Trophoblast cell (in vitro differentiated cells and primary cell): ENCODE data around the gene FMNL2.

Source experiments
- DNase-seq, 2 donors: peaks; one replicate each; pipeline ENCODE4 v3.0.0-alpha.2; 2016
- H2AFZ ChIP-seq: 2 replicates; pipeline ENCODE4 v1.6.1; 2013; ENCODE audit warnings: low read length, moderate library complexity, mild to moderate bottlenecking; ENCODE audit not compliant: insufficient read depth, poor library complexity
- H2AK5ac ChIP-seq: 2 replicates; pipeline ENCODE4 v1.6.1; 2013; ENCODE audit warnings: mild to moderate bottlenecking, low read length
- H2BK120ac ChIP-seq: 2 replicates; pipeline ENCODE4 v1.6.1; 2013; ENCODE audit warnings: low read length, mild to moderate bottlenecking, moderate library complexity; ENCODE audit not compliant: insufficient read depth, poor library complexity
- H2BK12ac ChIP-seq: 2 replicates; pipeline ENCODE4 v1.6.1; 2013; ENCODE audit warnings: mild to moderate bottlenecking, low read length, moderate library complexity
- H2BK5ac ChIP-seq: 2 replicates; pipeline ENCODE4 v1.6.1; 2013; ENCODE audit warnings: low read length, low read depth, moderate library complexity, mild to moderate bottlenecking; ENCODE audit not compliant: poor library complexity
- H3K14ac ChIP-seq: 2 replicates; pipeline ENCODE4 v1.6.1; 2013; ENCODE audit warnings: mild to moderate bottlenecking, low read length
- H3K18ac ChIP-seq: 2 replicates; pipeline ENCODE4 v1.6.1; 2013; ENCODE audit warnings: mild to moderate bottlenecking, low read length
- H3K23ac ChIP-seq: 2 replicates; pipeline ENCODE4 v1.6.1; 2013; ENCODE audit warnings: low read length
- H3K27ac ChIP-seq: 2 replicates; pipeline ENCODE4 v1.5.1; 2013; ENCODE audit warnings: low read depth, mild to moderate bottlenecking, inconsistent platforms, low read length, moderate library complexity
- H3K27me3 ChIP-seq: 2 replicates; pipeline ENCODE4 v1.6.1; 2013; ENCODE audit warnings: inconsistent platforms, mild to moderate bottlenecking, low read length, moderate library complexity; ENCODE audit not compliant: insufficient read depth
- H3K36me3 ChIP-seq, 2 experiments: 1 replicate in 1 of 2; 2 replicates in 1 of 2; pipeline ENCODE4 v1.6.1; 2013; ENCODE audit warnings: low read length in 2 of 2, mild to moderate bottlenecking in 2 of 2, moderate library complexity in 1 of 2; ENCODE audit not compliant: insufficient read depth in 2 of 2, control insufficient read depth in 1 of 2
- H3K4ac ChIP-seq: 2 replicates; pipeline ENCODE4 v1.6.1; 2013; ENCODE audit warnings: low read depth, mild to moderate bottlenecking, low read length, moderate library complexity
- H3K4me1 ChIP-seq, 2 experiments: 1 replicate in 1 of 2; 2 replicates in 1 of 2; pipeline ENCODE4 v1.6.1; 2013; ENCODE audit warnings: low read length in 2 of 2, mild to moderate bottlenecking in 2 of 2, moderate library complexity in 1 of 2; ENCODE audit not compliant: insufficient read depth in 2 of 2, control insufficient read depth in 1 of 2
- H3K4me2 ChIP-seq: 2 replicates; pipeline ENCODE4 v1.6.1; 2013; ENCODE audit warnings: inconsistent platforms, mild to moderate bottlenecking, low read length, moderate library complexity
- H3K4me3 ChIP-seq: 2 replicates; pipeline ENCODE4 v1.5.1; 2013; ENCODE audit warnings: mild to moderate bottlenecking, low read depth, low read length, inconsistent platforms
- H3K79me1 ChIP-seq: one replicate; pipeline ENCODE4 v1.6.1; 2013; ENCODE audit warnings: low read length
- H3K79me2 ChIP-seq: 2 replicates; pipeline ENCODE4 v1.6.1; 2013; ENCODE audit warnings: low read length, mild to moderate bottlenecking; ENCODE audit not compliant: control insufficient read depth, insufficient read depth, poor library complexity
- H3K9ac ChIP-seq: 2 replicates; pipeline ENCODE4 v1.6.1; 2013; ENCODE audit warnings: mild to moderate bottlenecking, low read length
- H3K9me3 ChIP-seq: 2 replicates; pipeline ENCODE4 v1.6.1; 2013; ENCODE audit warnings: low read depth, mild to moderate bottlenecking, control low read depth, inconsistent platforms, low read length; ENCODE audit not compliant: insufficient read depth
- H4K12ac ChIP-seq: 2 replicates; pipeline ENCODE4 v1.6.1; 2013; ENCODE audit warnings: low read depth, mild to moderate bottlenecking, low read length, moderate library complexity
- H4K8ac ChIP-seq: 2 replicates; pipeline ENCODE4 v1.6.1; 2013; ENCODE audit warnings: low read depth, mild to moderate bottlenecking, low read length, moderate library complexity
- H4K91ac ChIP-seq: one replicate; pipeline ENCODE4 v1.6.1; 2013; ENCODE audit warnings: low read depth, mild to moderate bottlenecking, low read length, moderate library complexity
- WGBS: extraction: QIAGEN DNeasy Blood & Tissue Kit; methylation state at CpG from one replicate; pipeline ENCODE4 v1.1.7; 2013; ENCODE audit warnings: missing lambda C conversion rate; ENCODE audit not compliant: insufficient read length, insufficient coverage; ENCODE audit errors: extremely low coverage; 5-methylcytosine and 5-hydroxymethylcytosine counted together

The FMNL2 gene

GRCh38 chr2:152542995-152543481, 208.1 kb downstream of the FMNL2 start:
- peak overlapping the region; percentile 29 for H3K4me2 ChIP-seq
- H2BK12ac ChIP-seq: no peak overlapping the region
- no peak overlapping the region for H3K14ac ChIP-seq
- H3K27me3 ChIP-seq: no peaks in the 10 kb centered on the region
- H3K79me1 ChIP-seq: peaks cover 2% of the 10 kb centered on the region
- H3K23ac ChIP-seq: no peak overlapping the region
- H3K9ac ChIP-seq: no peak overlapping the region
- H2BK5ac ChIP-seq: no peak overlapping the region
- H3K36me3 ChIP-seq: peaks cover 0 to 6% of the 10 kb centered on the region in 2 experiments
- H4K12ac ChIP-seq: no peak overlapping the region
- H2AFZ ChIP-seq: no peak overlapping the region
- no peaks in the 10 kb centered on the region for H3K9me3 ChIP-seq
- no peak overlapping the region for H3K18ac ChIP-seq
- peak; percentile 70 to 81 for DNase-seq
- no peak overlapping the region for H2BK120ac ChIP-seq
- H3K79me2 ChIP-seq: no peaks in the 10 kb centered on the region
- peak overlapping the region; percentile 80 for H3K27ac ChIP-seq
- no peak overlapping the region for H2AK5ac ChIP-seq
- no CpG with 5 or more reads among the region's 4 CpGs for WGBS
- no peak overlapping the region for H3K4ac ChIP-seq
- H4K91ac ChIP-seq: no peak overlapping the region
- H3K4me3 ChIP-seq: no peak overlapping the region
- H3K4me1 ChIP-seq: peaks cover 2 to 6% of the 10 kb centered on the region in 2 experiments
- H4K8ac ChIP-seq: no peak overlapping the region

- H3K4me1 ChIP-seq: peaks cover 2 to 6% of the 10 kb centered on the region in 2 experiments
Measured at GRCh38 chr2:152543717-152544116, 208.7 kb downstream of the FMNL2 start.

GRCh38 chr2:152544638-152545037, 209.7 kb downstream of the FMNL2 start:
- WGBS: no CpG with 5 or more reads among the region's 2 CpGs
- Histone ChIP-seq H3K79me2 (no peaks in the 10 kb centered on the region), H3K27me3 (no peaks in the 10 kb centered on the region), H2BK120ac (no peak overlapping the region), H3K23ac (no peak overlapping the region), H3K27ac (no peak overlapping the region), H3K9ac (no peak overlapping the region), H4K91ac (no peak overlapping the region), H2AK5ac (no peak overlapping the region), H3K18ac (no peak overlapping the region), H3K4me2 (no peak overlapping the region), H3K4me1 (peaks cover 2 to 6% of the 10 kb centered on the region in 2 experiments), H3K9me3 (no peaks in the 10 kb centered on the region), H2BK5ac (no peak overlapping the region), H2BK12ac (no peak overlapping the region), H3K4ac (no peak overlapping the region), H2AFZ (no peak overlapping the region), H3K79me1 (peaks cover 2% of the 10 kb centered on the region), H4K12ac (no peak overlapping the region), H3K36me3 (peaks cover 0 to 6% of the 10 kb centered on the region in 2 experiments), H3K14ac (no peak overlapping the region), H3K4me3 (no peak overlapping the region), H4K8ac (no peak overlapping the region)
- DNase-seq: no peak

More at GRCh38 chr2:152543717-152544116, 208.7 kb downstream of the FMNL2 start:
- Histone ChIP-seq H4K12ac (no peak overlapping the region), H3K4me3 (no peak overlapping the region), H3K36me3 (peaks cover 0 to 6% of the 10 kb centered on the region in 2 experiments), H3K18ac (no peak overlapping the region), H2AFZ (no peak overlapping the region), H3K9me3 (no peaks in the 10 kb centered on the region), H2BK12ac (no peak overlapping the region), H2BK120ac (no peak overlapping the region), H3K79me1 (peaks cover 2% of the 10 kb centered on the region), H3K4me2 (no peak overlapping the region), H3K9ac (no peak overlapping the region), H3K27me3 (no peaks in the 10 kb centered on the region), H2AK5ac (no peak overlapping the region), H4K8ac (no peak overlapping the region), H3K79me2 (no peaks in the 10 kb centered on the region), H2BK5ac (no peak overlapping the region), H4K91ac (no peak overlapping the region), H3K23ac (no peak overlapping the region), H3K4ac (no peak overlapping the region), H3K14ac (no peak overlapping the region), H3K27ac (peak overlapping the region; percentile 9)
- DNase-seq: no peak
- no CpG with 5 or more reads among the region's 4 CpGs for WGBS

- Histone ChIP-seq H2AK5ac (no peak overlapping the region), H3K36me3 (peaks cover 0 to 6% of the 10 kb centered on the region in 2 experiments), H3K79me2 (no peaks in the 10 kb centered on the region), H3K14ac (no peak overlapping the region), H4K8ac (no peak overlapping the region), H3K4me3 (no peak overlapping the region), H3K4ac (no peak overlapping the region), H2AFZ (no peak overlapping the region), H3K79me1 (peaks cover 2% of the 10 kb centered on the region), H3K18ac (no peak overlapping the region), H2BK120ac (no peak overlapping the region), H2BK12ac (no peak overlapping the region), H3K27me3 (no peaks in the 10 kb centered on the region), H2BK5ac (no peak overlapping the region), H3K27ac (no peak overlapping the region), H3K4me1 (peaks cover 2 to 6% of the 10 kb centered on the region in 2 experiments), H3K4me2 (no peak overlapping the region), H3K9ac (no peak overlapping the region), H4K91ac (no peak overlapping the region), H3K9me3 (no peaks in the 10 kb centered on the region), H4K12ac (no peak overlapping the region), H3K23ac (no peak overlapping the region)
- no CpG with 5 or more reads among the region's 8 CpGs for WGBS
- DNase-seq: peak; percentile 83 to 85
Measured at GRCh38 chr2:152546230-152546837, 211.4 kb downstream of the FMNL2 start.
